ENCODE data around the gene DNAAF5. TPM values are rescaled to one million over a fixed set of nuclear protein-coding genes. Genes with fewer than 3 reads are reported as not detected.

Gene DNAAF5
- total RNA-seq, 2 donors from 2014 or later = 14.9 to 15.0 TPM

DNA sequence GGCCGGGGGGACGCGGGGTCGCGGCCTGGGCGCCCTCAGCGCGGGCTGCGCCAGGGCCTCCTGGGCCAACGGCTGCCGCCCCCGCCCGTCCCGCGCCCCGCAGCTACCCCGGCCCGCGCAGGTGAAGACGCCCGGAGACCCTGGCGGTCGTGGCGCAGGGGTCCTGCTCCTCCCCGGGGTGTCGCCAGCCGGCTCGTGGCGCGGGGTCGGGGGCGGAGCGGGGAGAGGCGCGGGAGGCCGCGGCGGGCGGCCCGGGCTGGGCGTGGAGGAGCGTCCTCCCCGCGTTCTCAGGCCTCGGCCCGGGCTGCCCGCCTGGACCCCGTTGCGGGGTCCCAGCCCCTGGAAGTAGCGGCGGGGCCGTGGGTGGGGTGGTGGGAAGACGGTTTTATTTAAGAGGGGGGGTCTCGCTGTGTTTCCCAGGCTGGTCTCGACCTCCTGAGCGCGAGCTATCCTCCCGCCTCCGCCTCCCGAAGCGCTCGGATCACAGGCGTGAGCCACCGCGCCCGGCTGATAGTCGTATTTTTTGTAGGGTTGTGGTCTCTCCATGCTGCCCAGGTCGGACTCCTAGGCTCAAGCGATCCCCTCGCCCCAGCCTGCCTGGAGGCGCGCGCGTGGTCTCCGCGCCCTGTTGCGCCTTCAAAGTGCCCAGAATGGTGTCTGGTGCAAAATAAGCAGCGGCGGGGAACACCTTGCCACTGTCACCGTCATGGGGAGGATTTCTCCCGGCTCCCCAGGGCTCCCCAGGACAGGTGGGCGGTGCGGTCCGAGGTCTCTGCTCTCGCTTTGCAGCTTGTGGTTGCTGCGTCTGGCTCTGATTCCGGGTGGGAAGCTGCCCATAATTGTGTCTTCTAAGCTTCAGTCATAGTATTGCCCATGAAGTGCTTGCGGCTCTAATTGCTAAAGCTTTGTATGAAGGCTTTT lies 90.5 kb downstream of the DNAAF5 start:
- DNase-seq (peak; percentile 35), ATAC-seq (no peak)
- intact Hi-C loops (cut with DNase I) = no loop called here

GRCh38 chr7:818031-818699 lies 91.7 kb downstream of the DNAAF5 start:
- ATAC-seq = no peak
- intact Hi-C loops (cut with DNase I) = no loop called here
- peak; percentile 6 for DNase-seq

DNA sequence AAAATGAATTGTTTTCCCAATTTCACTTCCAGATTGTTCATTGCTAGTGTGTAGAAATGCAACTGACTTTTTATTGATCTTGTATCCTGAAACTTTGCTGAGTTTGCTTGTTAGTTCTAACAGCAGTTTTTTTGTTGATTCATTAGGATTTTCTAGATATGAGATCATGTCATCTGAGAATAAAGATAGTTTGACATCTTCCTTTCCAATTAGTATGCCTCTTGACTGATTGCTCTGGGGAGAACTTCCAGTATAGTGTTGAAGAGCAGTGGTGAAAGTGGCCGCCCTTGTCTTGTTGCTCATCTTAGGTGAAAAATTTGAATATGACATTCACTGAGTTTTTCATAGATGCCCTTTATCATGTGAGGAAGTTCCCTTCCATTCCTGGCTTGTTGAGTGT lies 93.8 kb downstream of the DNAAF5 start:
- ATAC-seq (no peak), DNase-seq (no peak)
- intact Hi-C loops (cut with DNase I) = loop anchor here in 1 of 2 donors (5.0 kb wide), 1 partner anchor 52 kb away; no protein-coding TSS in a partner anchor

- ATAC-seq (peak; percentile 31 to 65), DNase-seq (peak; percentile 18)
- intact Hi-C loops (cut with DNase I) = loop anchor here in 1 of 2 donors (5.0 kb wide), 1 partner anchor 51 kb away; no protein-coding TSS in a partner anchor
These were observed 95.2 kb downstream of the DNAAF5 start for GRCh38 chr7:821688-822087.

GRCh38 chr7:822692-823276 lies 96.3 kb downstream of the DNAAF5 start:
- ATAC-seq (no peak), DNase-seq (peak; percentile 20)

DNA sequence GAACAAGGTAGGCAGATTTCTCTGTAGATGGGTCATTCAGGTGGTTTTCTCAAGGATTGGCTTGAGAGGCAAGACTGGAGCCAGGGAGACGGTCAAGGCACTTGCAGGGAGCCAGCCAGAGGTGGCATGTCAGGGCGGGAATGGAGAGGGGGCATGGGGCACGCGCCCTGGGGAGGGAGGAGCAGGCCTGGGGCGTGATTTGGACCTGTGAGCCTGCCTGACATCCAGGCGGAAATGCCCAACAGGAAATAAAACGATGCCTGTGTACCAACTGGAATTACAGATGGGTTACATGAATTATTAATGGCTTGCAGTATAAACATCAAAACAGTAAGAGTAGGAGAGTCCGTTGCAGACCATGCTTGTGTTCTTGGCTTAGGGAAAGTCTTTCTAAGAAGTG lies 97.2 kb downstream of the DNAAF5 start:
- ATAC-seq (no peak), DNase-seq (peak; percentile 13)
- intact Hi-C loops (cut with DNase I) = loop anchor here in 1 of 2 donors (5.0 kb wide), 1 partner anchor 49 kb away; no protein-coding TSS in a partner anchor

More at GRCh38 chr7:822692-823276, 96.3 kb downstream of the DNAAF5 start:
- intact Hi-C loops (cut with DNase I) = loop anchor here in 1 of 2 donors (5.0 kb wide), 1 partner anchor 50 kb away; no protein-coding TSS in a partner anchor

- peak; percentile 8 for DNase-seq
- no peak for ATAC-seq
- intact Hi-C loops (cut with DNase I) = loop anchor here in 1 of 2 donors (5.0 kb wide), 1 partner anchor 48 kb away; no protein-coding TSS in a partner anchor
These were observed 97.6 kb downstream of the DNAAF5 start for GRCh38 chr7:824081-824480.

GRCh38 chr7:824664-825063 lies 98.2 kb downstream of the DNAAF5 start:
- ATAC-seq (no peak), DNase-seq (peak; percentile 19)
- intact Hi-C loops (cut with DNase I) = loop anchor here (5.0 kb wide), 1 partner anchor 48 kb away; no protein-coding TSS in a partner anchor

DNA sequence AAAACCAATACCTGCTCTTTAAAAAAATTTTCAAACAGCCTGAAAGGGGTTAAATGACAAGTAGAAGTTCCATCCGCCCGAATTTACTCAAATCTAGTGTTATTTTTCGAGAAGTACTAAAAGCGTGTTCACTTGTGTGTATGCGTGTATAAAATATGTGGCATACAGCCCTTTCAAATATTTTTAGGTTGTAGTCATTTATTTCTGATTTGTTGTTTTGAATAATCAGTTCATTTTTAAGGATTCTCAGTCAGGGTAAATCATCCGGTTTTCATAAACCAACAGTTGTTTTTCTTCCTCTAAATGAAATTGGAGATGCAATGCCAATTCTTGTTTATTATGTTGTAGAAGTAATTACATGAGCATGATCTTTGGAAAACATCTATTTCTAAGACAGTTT lies 98.9 kb downstream of the DNAAF5 start:
- ATAC-seq (no peak), DNase-seq (no peak)
- intact Hi-C loops (cut with DNase I) = loop anchor here in 1 of 2 donors (5.0 kb wide), 1 partner anchor 47 kb away; no protein-coding TSS in a partner anchor

DNA sequence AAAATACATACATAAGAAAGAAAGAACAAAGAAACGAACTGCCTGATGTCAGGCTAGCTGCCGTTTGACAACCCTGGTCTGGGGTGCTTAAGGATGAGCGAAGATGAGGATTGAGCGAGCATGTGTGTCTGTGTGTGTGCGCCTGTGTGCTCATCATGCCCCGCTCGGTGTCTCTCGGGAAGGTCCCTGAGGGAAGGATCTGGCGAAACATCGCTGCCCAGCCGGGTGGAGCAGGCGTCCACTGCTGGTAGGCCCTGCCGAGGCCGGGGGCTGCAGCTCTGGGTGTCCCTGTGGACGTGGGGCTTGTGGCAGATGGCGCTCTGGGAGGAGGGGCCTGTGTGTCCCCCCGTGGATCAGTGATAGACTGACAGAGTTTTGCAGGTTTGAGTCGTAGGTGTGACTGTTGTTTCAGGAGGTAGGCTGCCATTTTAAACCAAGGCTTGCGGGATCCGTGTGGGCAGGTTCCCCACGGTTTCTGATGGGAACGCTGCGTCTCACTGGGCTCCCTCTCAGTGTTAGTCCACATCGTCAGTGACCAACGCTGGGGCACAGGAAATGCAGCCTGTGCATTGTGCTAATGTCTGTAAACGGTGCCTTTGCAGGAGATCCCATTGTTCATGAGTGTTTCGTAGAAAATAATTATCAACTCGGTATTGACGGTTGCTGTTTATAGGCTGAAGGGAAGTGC lies 99.9 kb downstream of the DNAAF5 start:
- DNase-seq = peak; percentile 25
- intact Hi-C loops (cut with DNase I) = loop anchor here in 1 of 2 donors (5.0 kb wide), 1 partner anchor 46 kb away; no protein-coding TSS in a partner anchor
- no peak for ATAC-seq

GRCh38 chr7:828793-829561 lies 102.5 kb downstream of the DNAAF5 start:
- intact Hi-C loops (cut with DNase I) = loop anchor here in 1 of 2 donors (5.0 kb wide), 1 partner anchor 43 kb away; no protein-coding TSS in a partner anchor
- ATAC-seq (no peak), DNase-seq (peak; percentile 20)

DNA sequence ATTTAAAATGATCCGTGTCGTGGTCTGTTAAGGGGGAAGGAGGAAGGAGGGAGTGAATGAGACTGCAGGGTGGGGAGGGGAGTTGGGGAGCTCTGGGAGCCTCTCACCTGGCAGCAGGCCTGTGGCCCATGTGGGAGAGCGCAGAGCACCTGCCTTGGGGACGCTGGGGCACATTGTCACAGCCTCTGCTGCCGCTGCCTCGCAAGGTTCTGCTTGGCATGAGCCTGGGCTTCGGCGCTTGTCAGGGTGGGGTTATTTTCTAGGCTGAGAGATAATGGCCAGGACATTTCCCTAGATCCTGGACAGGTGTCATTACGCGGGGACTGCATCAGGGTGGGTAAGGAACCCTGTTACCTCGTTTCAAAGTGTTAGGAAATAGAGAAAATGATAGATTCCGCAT lies 103.6 kb downstream of the DNAAF5 start:
- ATAC-seq (no peak), DNase-seq (peak; percentile 19)
- intact Hi-C loops (cut with DNase I) = no loop called here

DNA sequence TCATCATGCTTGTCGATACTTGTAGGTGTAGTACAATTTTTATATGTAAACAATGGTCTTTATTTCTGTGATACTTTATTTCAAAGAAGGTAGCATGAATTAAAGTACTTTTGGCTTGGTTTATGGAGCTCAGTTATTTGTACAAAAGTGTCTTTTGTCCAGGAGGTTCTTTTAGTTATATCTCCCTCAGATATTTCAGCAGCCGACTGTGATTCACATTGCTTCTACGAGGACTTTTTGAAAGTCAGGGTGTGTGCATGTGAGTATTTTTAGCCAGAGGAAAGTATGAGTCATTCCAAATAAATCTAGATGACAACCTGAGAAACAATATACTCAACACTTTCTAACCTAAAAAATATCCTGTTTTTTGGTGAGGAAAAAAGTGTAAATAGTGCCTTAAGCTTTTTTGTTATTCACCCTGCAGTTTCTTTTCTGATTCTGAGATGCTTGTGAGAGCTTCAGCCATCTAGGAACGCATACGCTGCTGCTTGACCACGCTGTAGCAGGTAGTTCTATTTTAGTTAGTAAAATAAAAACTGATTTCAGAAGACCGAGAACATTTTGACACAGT lies 105.2 kb downstream of the DNAAF5 start:
- DNase-seq = peak; percentile 17
- intact Hi-C loops (cut with DNase I) = no loop called here
- ATAC-seq = peak; percentile 74 to 86

- intact Hi-C loops (cut with DNase I) = no loop called here
- ATAC-seq = peak; percentile 24 to 50
- DNase-seq = peak; percentile 48
These were observed 105.9 kb downstream of the DNAAF5 start, which contains the start of gene SUN1 for GRCh38 chr7:832167-832967. SUN1 (plus strand) TSS chr7:832476; CDS start chr7:832525, 49 bp downstream.

DNA sequence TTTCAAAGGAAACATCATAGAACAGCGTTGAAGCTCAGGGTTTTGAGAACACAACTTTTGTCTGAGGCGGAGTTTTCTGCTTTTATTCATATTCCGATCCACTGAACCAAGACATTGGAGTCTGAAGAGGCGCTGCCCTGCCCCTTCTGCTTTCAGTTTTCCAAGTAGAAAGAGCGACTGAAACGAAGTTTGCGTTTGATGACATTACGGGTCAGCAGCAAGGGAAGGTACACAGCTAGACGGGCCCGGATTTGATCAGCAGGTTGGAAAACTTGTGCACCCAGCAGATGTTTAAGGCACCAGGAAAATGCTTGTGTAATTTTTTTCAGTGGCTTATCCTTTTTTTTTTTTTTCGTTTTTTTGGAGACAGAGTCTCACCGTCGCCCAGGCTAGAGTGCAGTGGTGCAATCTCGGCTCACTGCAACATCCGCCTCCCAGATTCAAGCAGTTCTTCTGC lies 106.5 kb downstream of the DNAAF5 start:
- DNase-seq (peak; percentile 13), ATAC-seq (no peak)
- intact Hi-C loops (cut with DNase I) = no loop called here

DNA sequence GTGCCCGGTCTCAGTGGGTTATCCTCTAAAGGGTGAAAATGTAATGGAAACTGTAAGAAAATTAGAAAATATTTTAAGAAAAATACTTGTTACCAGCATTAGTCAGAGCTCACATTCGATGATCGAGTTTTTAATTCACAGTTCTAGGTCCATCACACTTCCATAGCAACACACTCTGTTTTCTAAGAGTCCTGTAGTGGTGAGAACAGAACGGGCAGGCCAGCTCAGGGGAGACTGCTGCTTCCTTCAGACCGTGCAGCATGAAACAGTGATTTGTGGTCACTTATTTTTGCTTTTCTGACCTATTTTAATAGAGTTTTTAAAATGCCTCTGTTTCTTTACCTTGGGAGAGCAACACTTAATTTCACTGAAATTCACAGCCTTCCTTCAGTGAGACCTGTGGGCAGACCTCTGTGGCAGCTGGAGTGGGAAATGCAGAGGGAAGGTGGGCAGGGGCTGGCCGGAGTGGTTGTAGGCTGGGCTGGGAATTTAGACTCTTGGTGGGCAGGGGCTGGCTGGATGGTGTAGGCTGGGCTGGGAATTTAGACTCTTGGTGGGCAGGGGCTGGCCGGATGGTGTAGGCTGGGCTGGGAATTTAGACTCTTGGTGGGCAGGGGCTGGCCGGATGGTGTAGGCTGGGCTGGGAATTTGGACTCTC lies 107.2 kb downstream of the DNAAF5 start:
- DNase-seq = no peak
- ATAC-seq = no peak
- intact Hi-C loops (cut with DNase I) = no loop called here

All from left cardiac atrium (tissue), 4 donors.